Endothelial cell (in vitro differentiated cells): Measurements from ENCODE around the gene MRPS34. TPM values are rescaled to one million over a fixed set of nuclear protein-coding genes. Genes with fewer than 3 reads are reported as not detected.
A peak's percentile ranks its signal among the peaks of the same experiment; 100 is the strongest.

ENCODE experiments used
- DNase-seq: peaks from one replicate; pipeline ENCODE4 v3.0.0; 2021; ENCODE audit warnings: low spot score
- H3K27ac Mint-ChIP-seq: one replicate; pipeline ENCODE4 v1.8.0; 2021; ENCODE audit warnings: mixed read lengths, inconsistent platforms; ENCODE audit not compliant: unreplicated experiment
- H3K27me3 Mint-ChIP-seq: one replicate; pipeline ENCODE4 v1.8.0; 2021; ENCODE audit warnings: mild to moderate bottlenecking, moderate library complexity, mixed read lengths, inconsistent platforms; ENCODE audit not compliant: unreplicated experiment
- H3K36me3 Mint-ChIP-seq: one replicate; pipeline ENCODE4 v1.8.0; 2021; ENCODE audit warnings: mild to moderate bottlenecking, low read depth, mixed read lengths, inconsistent platforms; ENCODE audit not compliant: unreplicated experiment
- H3K4me1 Mint-ChIP-seq: one replicate; pipeline ENCODE4 v1.8.0; 2021; ENCODE audit warnings: mild to moderate bottlenecking, mixed read lengths, inconsistent platforms; ENCODE audit not compliant: unreplicated experiment
- H3K4me3 Mint-ChIP-seq: one replicate; pipeline ENCODE4 v1.8.0; 2021; ENCODE audit warnings: mild to moderate bottlenecking, mixed read lengths, inconsistent platforms; ENCODE audit not compliant: unreplicated experiment
- H3K9me3 Mint-ChIP-seq: one replicate; pipeline ENCODE4 v1.8.0; 2021; ENCODE audit warnings: mixed read lengths, inconsistent platforms; ENCODE audit not compliant: unreplicated experiment
- CTCF ChIP-seq: fragments of 200-600 bp; sonication (generic); IDR thresholded peaks from one replicate; pipeline ENCODE4 v1.5.0; 2021; ENCODE audit warnings: antibody characterized with exemption; ENCODE audit not compliant: unreplicated experiment
- total RNA-seq: library from RNA; stranded (reverse); fragmentation: NEBNext Ultra II Directional; extraction: Animal tissue kit (Norgen Biotek cat#: 25700); gene quantifications from one replicate; pipeline ENCODE4 v1.2.1, GENCODE V29; 2021; ENCODE audit not compliant: unreplicated experiment

MRPS34 gene
- total RNA-seq, 1 donor from 2014 or later: 62.7 TPM

- DNase-seq: no peak
- no peak overlapping the region for H3K4me3 Mint-ChIP-seq
- peaks cover 5% of the 10 kb centered on the region for H3K4me1 Mint-ChIP-seq
- no peak overlapping the region for H3K27ac Mint-ChIP-seq
- H3K27me3 Mint-ChIP-seq: peaks cover 7% of the 10 kb centered on the region
- H3K9me3 Mint-ChIP-seq: no peaks in the 10 kb centered on the region
- H3K36me3 Mint-ChIP-seq: peaks cover 27% of the 10 kb centered on the region
- no peak for TF ChIP-seq CTCF
Observed at GRCh38 chr16:1732071-1732470, 40.9 kb downstream of the MRPS34 start.

- no peaks in the 10 kb centered on the region for H3K9me3 Mint-ChIP-seq
- no peak for DNase-seq
- H3K36me3 Mint-ChIP-seq: peaks cover 31% of the 10 kb centered on the region
- H3K4me3 Mint-ChIP-seq: no peak overlapping the region
- H3K27me3 Mint-ChIP-seq: peaks cover 7% of the 10 kb centered on the region
- no peak overlapping the region for H3K27ac Mint-ChIP-seq
- TF ChIP-seq CTCF: no peak
- H3K4me1 Mint-ChIP-seq: peaks cover 5% of the 10 kb centered on the region
Observed at GRCh38 chr16:1731603-1732002, 41.3 kb downstream of the MRPS34 start.

GRCh38 chr16:1731073-1731472 lies 41.9 kb downstream of the MRPS34 start:
- no peak for DNase-seq
- H3K36me3 Mint-ChIP-seq: peaks cover 33% of the 10 kb centered on the region
- no peak for TF ChIP-seq CTCF
- peak overlapping the region; percentile 52 for H3K27ac Mint-ChIP-seq
- H3K27me3 Mint-ChIP-seq: peaks cover 7% of the 10 kb centered on the region
- H3K9me3 Mint-ChIP-seq: no peaks in the 10 kb centered on the region
- H3K4me3 Mint-ChIP-seq: no peak overlapping the region
- peaks cover 5% of the 10 kb centered on the region for H3K4me1 Mint-ChIP-seq

GRCh38 chr16:1729445-1729844 lies 43.5 kb downstream of the MRPS34 start:
- Mint-ChIP-seq H3K4me3 (no peak overlapping the region), H3K27me3 (peaks cover 4% of the 10 kb centered on the region), H3K4me1 (peaks cover 5% of the 10 kb centered on the region), H3K36me3 (peaks cover 34% of the 10 kb centered on the region), H3K27ac (no peak overlapping the region), H3K9me3 (no peaks in the 10 kb centered on the region)
- DNase-seq: no peak
- no peak for TF ChIP-seq CTCF

GRCh38 chr16:1729026-1729425 lies 43.9 kb downstream of the MRPS34 start:
- peaks cover 5% of the 10 kb centered on the region for H3K4me1 Mint-ChIP-seq
- no peak overlapping the region for H3K27ac Mint-ChIP-seq

More at GRCh38 chr16:1729026-1729425, 43.9 kb downstream of the MRPS34 start:
- no peak overlapping the region for H3K4me3 Mint-ChIP-seq
- H3K27me3 Mint-ChIP-seq: peaks cover 1% of the 10 kb centered on the region
- DNase-seq: no peak
- no peaks in the 10 kb centered on the region for H3K9me3 Mint-ChIP-seq
- TF ChIP-seq CTCF: no peak
- H3K36me3 Mint-ChIP-seq: peaks cover 34% of the 10 kb centered on the region
